IPS-NIHi7 (cell line): ENCODE data around the gene TEX14.
"Not testable (repeated sequence)": the region's sequence is repeated elsewhere in the genome, so short reads cannot be mapped to it uniquely, and the experiment has no call there.

Experiments
- DNase-seq: peaks from one replicate; pipeline ENCODE4 v3.0.0; 2012; ENCODE audit warnings: mixed read lengths; ENCODE audit errors: extremely low spot score

The TEX14 gene

GRCh38 chr17:58691701-58692238 lies at the start of gene TEX14:
TEX14 (minus strand) TSS chr17:58692045; CDS start chr17:58652001, 40,044 bp downstream.
- DNase-seq: no peak

GRCh38 chr17:58741121-58741625 lies 49.3 kb upstream of the TEX14 start:
- DNase-seq: no peak

- no peak for DNase-seq
Measured at GRCh38 chr17:58734811-58735210, 43.0 kb upstream of the TEX14 start.

- no peak for DNase-seq
Measured at GRCh38 chr17:58734040-58734439, 42.2 kb upstream of the TEX14 start.

- no peak for DNase-seq
Measured at GRCh38 chr17:58730937-58731336, 39.1 kb upstream of the TEX14 start.

- DNase-seq: no peak
Measured at GRCh38 chr17:58728798-58729197, 37.0 kb upstream of the TEX14 start.

- no peak for DNase-seq
Measured at GRCh38 chr17:58722696-58723095, 30.9 kb upstream of the TEX14 start.

- DNase-seq: no peak
Measured at GRCh38 chr17:58722274-58722673, 30.4 kb upstream of the TEX14 start.

GRCh38 chr17:58710948-58711552 lies 19.2 kb upstream of the TEX14 start:
- DNase-seq: peak; percentile 17

- no peak for DNase-seq
Measured at GRCh38 chr17:58706351-58707140, 14.7 kb upstream of the TEX14 start.

- DNase-seq: no peak
Measured at GRCh38 chr17:58703916-58704286, 12.1 kb upstream of the TEX14 start.

GRCh38 chr17:58703137-58703915 lies 11.5 kb upstream of the TEX14 start:
- DNase-seq: no peak

GRCh38 chr17:58702708-58703107 lies 10.9 kb upstream of the TEX14 start:
- no peak for DNase-seq

GRCh38 chr17:58702045-58702476 lies 10.2 kb upstream of the TEX14 start:
- DNase-seq: no peak

GRCh38 chr17:58699771-58700170 lies 7.9 kb upstream of the TEX14 start:
- no peak for DNase-seq

GRCh38 chr17:58694826-58695225 lies 3.0 kb upstream of the TEX14 start:
- no peak for DNase-seq

- DNase-seq: no peak
Measured at GRCh38 chr17:58694302-58694701, 2.5 kb upstream of the TEX14 start.

- DNase-seq: no peak
Measured at GRCh38 chr17:58693751-58694150, 1.9 kb upstream of the TEX14 start.

GRCh38 chr17:58693208-58693607 lies 1.4 kb upstream of the TEX14 start:
- DNase-seq: no peak

GRCh38 chr17:58692239-58693055 lies 602 bp upstream of the TEX14 start, which contains the start of gene RAD51C:
RAD51C (plus strand) TSS chr17:58692602; CDS start chr17:58692644, 42 bp downstream.
- peak; percentile 87 for DNase-seq

- not testable (repeated sequence) for DNase-seq
Measured at GRCh38 chr17:58690033-58690432, 1.8 kb downstream of the TEX14 start.
